K562 (cell line): ENCODE measurements around the gene FRMD3. TPM values are rescaled to one million over a fixed set of nuclear protein-coding genes. Genes with fewer than 3 reads are reported as not detected.
"Not testable (repeated sequence)": the region's sequence is repeated elsewhere in the genome, so short reads cannot be mapped to it uniquely, and the experiment has no call there.

Experiments
- ATAC-seq: fragments of 200-7000 bp; cut with Tn5 transposase; 3 replicates; pipeline ENCODE4 v1.9.1; 2020; ENCODE audit warnings: moderate library complexity
- BruUV-seq: library from RNA; stranded (reverse); fragments of 400-500 nt; replicated peaks from 2 replicates; lab custom pipeline; 2021; lab: Mats Ljungman, UMichigan
- CTCF ChIA-PET: fragments of 300-600 bp; formaldehyde crosslinking; extraction: SDS; loops from one replicate; lab custom pipeline; 2021; ENCODE audit warnings: low intra/inter-chr PET ratio; lab: Yijun Ruan, JAX
- POLR2A ChIA-PET: fragments of 300-600, 350-650 bp; sonication (Branson Sonifier 250); formaldehyde crosslinking; extraction: SDS; loops from one replicate; lab custom pipeline; 2021; ENCODE audit warnings: antibody characterized with exemption, inconsistent platforms; lab: Yijun Ruan, JAX
- DNase-seq, 4 experiments: peaks; one replicate each; pipeline versions ENCODE4 v3.0.0 to v3.0.0-alpha.2; 2011 to 2018; ENCODE audit warnings: low spot score in 3 of 4, mixed read lengths in 3 of 4; ENCODE audit errors: extremely low read depth in 1 of 4
- FAIRE-seq: peaks from 2 replicates; lab custom pipeline; 2011; peaks lifted over from hg19 to GRCh38; lab: Jason Lieb, UNC
- H2AFZ ChIP-seq: 2 replicates; pipeline ENCODE4 v1.6.0; 2011; ENCODE audit warnings: low read depth, low read length, control low read depth, inconsistent platforms
- H3K27ac ChIP-seq: fragments of 200-600 bp; 3 replicates; pipeline ENCODE4 v1.8.0; 2011; ENCODE audit warnings: low read depth, mild to moderate bottlenecking, control low read depth, inconsistent platforms, low read length, moderate library complexity, mixed read lengths; ENCODE audit errors: extremely low read depth
- H3K27me3 ChIP-seq, 2 experiments: fragments of 300-600 bp in 1 of 2; 2 replicates in 1 of 2; 3 replicates in 1 of 2; pipeline versions ENCODE4 v1.6.0 to v1.8.0; 2011; ENCODE audit warnings: inconsistent platforms in 2 of 2, low read length in 2 of 2, mild to moderate bottlenecking in 1 of 2, mixed read lengths in 1 of 2, moderate library complexity in 1 of 2; ENCODE audit not compliant: control insufficient read depth in 2 of 2, insufficient read depth in 2 of 2
- H3K36me3 ChIP-seq: fragments of 300-600 bp; 3 replicates; pipeline ENCODE4 v1.8.0; 2011; ENCODE audit warnings: mild to moderate bottlenecking, low read length, inconsistent platforms; ENCODE audit not compliant: control insufficient read depth, insufficient read depth
- H3K4me1 ChIP-seq, 2 experiments: fragments of 200-600 bp in 1 of 2; replicated peaks in 1 of 2; 2 replicates in 1 of 2; 3 replicates in 1 of 2; pipeline versions ENCODE4 v1.5.1 to v1.8.0; 2011; ENCODE audit warnings: inconsistent platforms in 2 of 2, low read length in 2 of 2, mild to moderate bottlenecking in 1 of 2, mixed read lengths in 1 of 2, moderate library complexity in 1 of 2; ENCODE audit not compliant: control insufficient read depth in 2 of 2, insufficient read depth in 2 of 2
- H3K4me2 ChIP-seq: 2 replicates; pipeline ENCODE4 v1.6.1; 2011; ENCODE audit warnings: low read length, control low read depth, inconsistent platforms, mixed read lengths; ENCODE audit not compliant: insufficient read depth
- H3K4me3 ChIP-seq: fragments of 200-600 bp; sonication (generic), shearing (Covaris generic); 2 replicates; pipeline ENCODE4 v1.5.1; 2016; ENCODE audit warnings: control low read depth, inconsistent platforms
- H3K79me2 ChIP-seq: fragments of 200-600 bp; 3 replicates; pipeline ENCODE4 v1.8.0; 2011; ENCODE audit warnings: low read length, inconsistent platforms; ENCODE audit not compliant: control insufficient read depth, insufficient read depth
- H3K9ac ChIP-seq, 2 experiments: 2 replicates each; pipeline versions ENCODE4 v1.6.0 to v1.6.1; 2011; ENCODE audit warnings: low read depth in 2 of 2, low read length in 2 of 2, control low read depth in 1 of 2, inconsistent platforms in 1 of 2, mild to moderate bottlenecking in 1 of 2, mixed read lengths in 1 of 2; ENCODE audit not compliant: insufficient read depth in 1 of 2
- H3K9me1 ChIP-seq: one replicate; pipeline ENCODE4 v1.6.0; 2011; ENCODE audit warnings: inconsistent platforms, mild to moderate bottlenecking, low read length, moderate library complexity; ENCODE audit not compliant: control insufficient read depth, insufficient read depth
- H3K9me3 ChIP-seq: replicated peaks from 2 replicates; pipeline ENCODE4 v1.5.1; 2011; ENCODE audit warnings: low read depth, low read length, inconsistent platforms; ENCODE audit not compliant: control insufficient read depth, insufficient read depth
- H4K20me1 ChIP-seq: replicated peaks from 2 replicates; pipeline ENCODE4 v1.6.1; 2011; ENCODE audit warnings: low read length, inconsistent platforms, mixed read lengths; ENCODE audit not compliant: control insufficient read depth, insufficient read depth
- FOXJ3 ChIP-seq: sonication (generic); formaldehyde crosslinking; IDR thresholded peaks from 2 replicates; pipeline ENCODE4 v1.4.0; 2020; ENCODE audit warnings: mild to moderate bottlenecking, missing genetic modification reagents
- HNRNPLL ChIP-seq: fragments of 200-400 bp; formaldehyde crosslinking; IDR thresholded peaks from 2 replicates; pipeline ENCODE4 v1.6.1; 2017; ENCODE audit warnings: low read length, low read depth, mild to moderate bottlenecking; ENCODE audit not compliant: poor library complexity, severe bottlenecking
- MED1 ChIP-seq: sonication (generic); formaldehyde crosslinking; IDR thresholded peaks from 2 replicates; pipeline ENCODE4 v1.8.1; 2023; ENCODE audit warnings: missing genetic modification reagents, borderline replicate concordance
- SREBF2 ChIP-seq: sonication (generic); formaldehyde crosslinking; IDR thresholded peaks from 2 replicates; pipeline ENCODE4 v1.4.0; 2020; ENCODE audit warnings: mild to moderate bottlenecking, missing genetic modification reagents
- ZNF586 ChIP-seq: fragments of 450-650 bp; formaldehyde crosslinking; conservative IDR thresholded peaks from 2 replicates; pipeline ENCODE4 v1.4.0; 2020; ENCODE audit warnings: mild to moderate bottlenecking, moderate library complexity
- WGBS: fragments of 100-300 bp; shearing (Covaris generic); methylation state at CpG from one replicate; pipeline ENCODE4 v1.1.6; 2016; ENCODE audit warnings: low coverage, mixed read lengths; ENCODE audit not compliant: insufficient coverage; ENCODE audit errors: missing lambda C conversion rate; 5-methylcytosine and 5-hydroxymethylcytosine counted together
- in situ Hi-C: fragments of 300-500 bp; cut with MboI; formaldehyde crosslinking; loops from 4 replicates; pipeline ENCODE4 v1.15.0; 2018; ENCODE audit warnings: inconsistent platforms, mixed read lengths
- intact Hi-C: fragments of 100-400 bp; cut with micrococcal nuclease; formaldehyde crosslinking; loops from 2 replicates; pipeline ENCODE4 v1.14.2; 2022
- polyA plus RNA-seq, 8 experiments: library from polyadenylated mRNA; depleted of rRNA in 4 of 8; stranded (reverse) in 5 of 8; unstranded in 3 of 8; fragments of >200 nt; fragmentation: Nextera tagmentation in 2 of 8; fragmentation: Illumina TruSeq in 1 of 8; extraction: Ambion mirVana in 2 of 8; extraction: Trizol in 1 of 8; gene quantifications; 2 replicates each; pipeline versions ENCODE4 v1.2.1 to v1.2.3, GENCODE V29; 2011 to 2014; ENCODE audit warnings: inconsistent platforms in 1 of 8, missing spikeins in 1 of 8
- total RNA-seq, 7 experiments: library from RNA; depleted of rRNA in 6 of 7; stranded (reverse); fragments of >200 nt in 6 of 7; fragmentation: Illumina TruSeq in 2 of 7; extraction: Trizol in 2 of 7; gene quantifications; 2 replicates each; pipeline versions ENCODE4 v1.2.1 to v1.2.3, GENCODE V29; 2011 to 2021; ENCODE audit warnings: low replicate concordance in 1 of 7
- TF ChIP-seq, protein P1 (sequence below): sonication (generic); formaldehyde crosslinking; IDR thresholded peaks from 2 replicates; pipeline ENCODE4 v1.9.0; 2022; ENCODE audit warnings: mild to moderate bottlenecking, missing genetic modification reagents
- TF ChIP-seq, protein P2 (sequence below), 2 experiments: fragments of 450-650 bp; formaldehyde crosslinking in 1 of 2; IDR thresholded peaks; 2 replicates each; pipeline versions ENCODE4 v1.4.0 to v1.6.1; 2014 to 2020; ENCODE audit warnings: mild to moderate bottlenecking in 2 of 2, borderline replicate concordance in 1 of 2, low read depth in 1 of 2

FRMD3 gene
- total and polyA plus RNA-seq, 9 of the 15 experiments (the other 6 are each of a cell fraction or from before 2014, with no cell fraction given), result 0.09 to 0.51 (median 0.21) TPM

DNA sequence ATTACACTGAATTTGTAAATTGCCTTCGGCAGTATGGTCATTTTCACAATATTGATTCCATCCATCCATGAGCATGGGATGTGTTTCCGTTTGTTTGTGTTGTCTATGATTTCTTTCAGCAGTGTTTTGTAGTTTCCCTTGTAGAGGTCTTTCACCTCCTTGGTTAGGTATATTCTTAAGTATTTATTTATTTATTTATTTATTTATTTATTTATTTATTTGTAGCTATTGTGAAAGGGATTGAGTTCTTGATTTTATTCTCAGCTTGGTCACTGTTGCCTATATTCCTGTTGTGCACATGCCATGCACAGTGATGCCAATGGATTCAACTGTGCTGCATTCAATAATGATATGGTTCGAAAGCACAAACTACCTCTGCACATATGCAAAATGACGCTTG, 179.7 kb downstream of the FRMD3 start:
- ATAC-seq, H3K36me3 ChIP-seq, H3K9ac ChIP-seq, H3K9me3 ChIP-seq, H3K79me2 ChIP-seq, H3K9me1 ChIP-seq, BruUV-seq, H3K27me3 ChIP-seq, H3K4me3 ChIP-seq, intact Hi-C loops, FAIRE-seq, H3K27ac ChIP-seq, H3K4me2 ChIP-seq, H4K20me1 ChIP-seq, H3K4me1 ChIP-seq, DNase-seq, in situ Hi-C loops, H2AFZ ChIP-seq, POLR2A ChIA-PET, CTCF ChIA-PET: not testable (repeated sequence)
- WGBS, result 3% methylated on average over 4 of the region's 4 CpGs

DNA sequence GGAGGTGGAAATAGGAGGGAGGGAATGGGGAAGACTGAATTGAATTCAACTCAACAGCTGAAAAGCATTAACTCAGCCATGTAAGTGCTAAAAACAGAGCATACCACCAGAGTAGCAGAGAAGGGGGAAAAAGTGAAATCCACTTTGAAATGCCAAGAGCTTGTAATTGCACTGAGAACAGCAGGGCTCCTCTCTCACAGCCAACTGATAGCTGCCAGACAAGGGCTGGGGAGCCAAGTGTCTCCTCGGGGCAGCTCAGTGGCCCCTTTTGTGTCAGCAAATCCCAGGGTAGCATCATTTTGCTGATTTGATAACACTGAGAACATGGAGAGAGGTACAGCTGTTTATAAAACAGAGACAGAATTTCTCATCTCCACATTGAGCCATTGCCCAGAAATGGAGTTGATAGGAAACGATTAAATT, 182.5 kb downstream of the FRMD3 start:
- POLR2A ChIA-PET, result no interaction called here
- in situ Hi-C loops (no loop called here), intact Hi-C loops (no loop called here)
- Histone ChIP-seq H3K27me3 (no peaks in the 10 kb centered on the region), H3K4me1 (no peaks in the 10 kb centered on the region), H4K20me1 (no peaks in the 10 kb centered on the region), H3K9ac (no peak overlapping the region), H3K4me3 (no peak overlapping the region), H3K9me3 (no peaks in the 10 kb centered on the region), H3K4me2 (no peak overlapping the region), H3K36me3 (no peaks in the 10 kb centered on the region), H3K9me1 (no peaks in the 10 kb centered on the region), H3K79me2 (no peaks in the 10 kb centered on the region), H3K27ac (no peak overlapping the region), H2AFZ (no peak overlapping the region)
- CTCF ChIA-PET, result no interaction called here
- ATAC-seq (no peak), DNase-seq (no peak), FAIRE-seq (no peak)
- 10% methylated on average over 2 of the region's 2 CpGs for WGBS
- no TSS peak for BruUV-seq
- no peak for TF ChIP-seq HNRNPLL
- no peak for TF ChIP-seq MED1 (CRISPR knock-in tag)
- TF ChIP-seq, protein P1, sequence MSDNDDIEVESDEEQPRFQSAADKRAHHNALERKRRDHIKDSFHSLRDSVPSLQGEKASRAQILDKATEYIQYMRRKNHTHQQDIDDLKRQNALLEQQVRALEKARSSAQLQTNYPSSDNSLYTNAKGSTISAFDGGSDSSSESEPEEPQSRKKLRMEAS (CRISPR knock-in tag), result no peak
- TF ChIP-seq SREBF2 (CRISPR knock-in tag), result no peak
- TF ChIP-seq FOXJ3 (CRISPR knock-in tag), result no peak
- TF ChIP-seq, protein P2, sequence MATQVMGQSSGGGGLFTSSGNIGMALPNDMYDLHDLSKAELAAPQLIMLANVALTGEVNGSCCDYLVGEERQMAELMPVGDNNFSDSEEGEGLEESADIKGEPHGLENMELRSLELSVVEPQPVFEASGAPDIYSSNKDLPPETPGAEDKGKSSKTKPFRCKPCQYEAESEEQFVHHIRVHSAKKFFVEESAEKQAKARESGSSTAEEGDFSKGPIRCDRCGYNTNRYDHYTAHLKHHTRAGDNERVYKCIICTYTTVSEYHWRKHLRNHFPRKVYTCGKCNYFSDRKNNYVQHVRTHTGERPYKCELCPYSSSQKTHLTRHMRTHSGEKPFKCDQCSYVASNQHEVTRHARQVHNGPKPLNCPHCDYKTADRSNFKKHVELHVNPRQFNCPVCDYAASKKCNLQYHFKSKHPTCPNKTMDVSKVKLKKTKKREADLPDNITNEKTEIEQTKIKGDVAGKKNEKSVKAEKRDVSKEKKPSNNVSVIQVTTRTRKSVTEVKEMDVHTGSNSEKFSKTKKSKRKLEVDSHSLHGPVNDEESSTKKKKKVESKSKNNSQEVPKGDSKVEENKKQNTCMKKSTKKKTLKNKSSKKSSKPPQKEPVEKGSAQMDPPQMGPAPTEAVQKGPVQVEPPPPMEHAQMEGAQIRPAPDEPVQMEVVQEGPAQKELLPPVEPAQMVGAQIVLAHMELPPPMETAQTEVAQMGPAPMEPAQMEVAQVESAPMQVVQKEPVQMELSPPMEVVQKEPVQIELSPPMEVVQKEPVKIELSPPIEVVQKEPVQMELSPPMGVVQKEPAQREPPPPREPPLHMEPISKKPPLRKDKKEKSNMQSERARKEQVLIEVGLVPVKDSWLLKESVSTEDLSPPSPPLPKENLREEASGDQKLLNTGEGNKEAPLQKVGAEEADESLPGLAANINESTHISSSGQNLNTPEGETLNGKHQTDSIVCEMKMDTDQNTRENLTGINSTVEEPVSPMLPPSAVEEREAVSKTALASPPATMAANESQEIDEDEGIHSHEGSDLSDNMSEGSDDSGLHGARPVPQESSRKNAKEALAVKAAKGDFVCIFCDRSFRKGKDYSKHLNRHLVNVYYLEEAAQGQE (IDR thresholded peaks at IDR 0.05; ENCODE audit: borderline replicate concordance), result no peak
- TF ChIP-seq, protein P2 (CRISPR knock-in tag; IDR thresholded peaks at IDR 0.05; ENCODE audit: low read depth), result no peak
- no peak for TF ChIP-seq ZNF586 (CRISPR knock-in tag)
